Mesendoderm (in vitro differentiated cells): ENCODE results near the gene CXCL14.

Experiments used
- DNase-seq: peaks from one replicate; pipeline ENCODE4 v3.0.0; 2013
- H2AK5ac ChIP-seq: 2 replicates; pipeline ENCODE4 v1.6.1; 2013; ENCODE audit warnings: low read length, inconsistent platforms
- H2BK120ac ChIP-seq: 2 replicates; pipeline ENCODE4 v1.6.1; 2013; ENCODE audit warnings: low read depth, mild to moderate bottlenecking, low read length, moderate library complexity, mixed read lengths
- H2BK15ac ChIP-seq: replicated peaks from 2 replicates; pipeline ENCODE4 v1.6.1; 2013; ENCODE audit warnings: low read depth, mild to moderate bottlenecking, moderate library complexity
- H2BK5ac ChIP-seq: 2 replicates; pipeline ENCODE4 v1.6.1; 2013; ENCODE audit warnings: low read length, inconsistent platforms
- H3K18ac ChIP-seq: 2 replicates; pipeline ENCODE4 v1.6.1; 2013; ENCODE audit warnings: mild to moderate bottlenecking, low read length, mixed read lengths
- H3K23ac ChIP-seq: one replicate; pipeline ENCODE4 v1.6.1; 2013; ENCODE audit warnings: low read length
- H3K27ac ChIP-seq: 2 replicates; pipeline ENCODE4 v1.5.1; 2013; ENCODE audit warnings: low read depth, mild to moderate bottlenecking, inconsistent platforms, low read length, moderate library complexity
- H3K27me3 ChIP-seq: 2 replicates; pipeline ENCODE4 v1.6.1; 2013; ENCODE audit warnings: low read length, control low read depth, mild to moderate bottlenecking, inconsistent platforms; ENCODE audit not compliant: insufficient read depth, poor library complexity
- H3K36me3 ChIP-seq: 2 replicates; pipeline ENCODE4 v1.6.1; 2013; ENCODE audit warnings: low read length, inconsistent platforms; ENCODE audit not compliant: control insufficient read depth, insufficient read depth
- H3K4ac ChIP-seq: one replicate; pipeline ENCODE4 v1.6.1; 2013; ENCODE audit warnings: low read depth, mild to moderate bottlenecking, low read length, moderate library complexity
- H3K4me1 ChIP-seq: 2 replicates; pipeline ENCODE4 v1.6.1; 2013; ENCODE audit warnings: low read depth, low read length, inconsistent platforms; ENCODE audit not compliant: control insufficient read depth
- H3K4me2 ChIP-seq: 2 replicates; pipeline ENCODE4 v1.6.1; 2013; ENCODE audit warnings: low read length
- H3K4me3 ChIP-seq: 2 replicates; pipeline ENCODE4 v1.5.1; 2013; ENCODE audit warnings: mild to moderate bottlenecking, low read length
- H3K56ac ChIP-seq: one replicate; pipeline ENCODE4 v1.6.1; 2013; ENCODE audit warnings: low read length
- H3K79me1 ChIP-seq: 2 replicates; pipeline ENCODE4 v1.6.1; 2013; ENCODE audit warnings: low read length, inconsistent platforms
- H3K79me2 ChIP-seq: 2 replicates; pipeline ENCODE4 v1.6.1; 2013; ENCODE audit warnings: mild to moderate bottlenecking, low read length; ENCODE audit not compliant: control insufficient read depth, insufficient read depth
- H3K9ac ChIP-seq: 2 replicates; pipeline ENCODE4 v1.6.1; 2013; ENCODE audit warnings: low read length, inconsistent platforms
- H4K5ac ChIP-seq: one replicate; pipeline ENCODE4 v1.6.1; 2013; ENCODE audit warnings: low read length
- H4K8ac ChIP-seq: one replicate; pipeline ENCODE4 v1.6.1; 2013; ENCODE audit warnings: low read depth, mild to moderate bottlenecking, control low read depth, low read length, moderate library complexity
- WGBS: extraction: QIAGEN DNeasy Blood & Tissue Kit; methylation state at CpG from one replicate; pipeline ENCODE4 v1.1.7; 2013; ENCODE audit warnings: low lambda C conversion rate, missing lambda C conversion rate; ENCODE audit not compliant: insufficient coverage; ENCODE audit errors: extremely low coverage; 5-methylcytosine and 5-hydroxymethylcytosine counted together

Gene CXCL14

DNA sequence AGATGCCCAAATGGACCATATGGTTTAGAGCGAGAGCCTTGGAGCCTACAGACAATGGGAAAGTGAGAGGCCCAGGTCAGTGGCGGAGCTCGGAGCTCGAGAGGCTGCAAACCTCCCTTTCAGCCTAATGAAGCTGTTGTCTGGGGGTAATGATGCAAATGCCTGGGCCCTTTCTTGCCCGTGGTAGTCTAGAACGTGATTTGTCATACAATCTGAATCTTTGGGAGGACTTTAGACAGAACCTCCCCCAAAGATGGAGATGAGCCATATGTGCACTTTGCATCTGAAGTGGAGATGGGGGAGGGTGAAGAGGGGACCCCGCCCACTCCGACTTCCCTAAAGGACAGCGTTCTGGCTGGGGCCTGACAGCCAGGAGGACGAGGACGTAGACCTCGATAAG lies 32.7 kb downstream of the CXCL14 start:
- Histone ChIP-seq H3K79me2 (no peaks in the 10 kb centered on the region), H4K8ac (no peak overlapping the region), H3K56ac (no peak overlapping the region), H2BK15ac (no peak overlapping the region), H2BK5ac (no peak overlapping the region), H3K4me3 (no peak overlapping the region), H3K4me1 (no peaks in the 10 kb centered on the region), H2AK5ac (no peak overlapping the region), H3K23ac (no peak overlapping the region), H3K18ac (no peak overlapping the region), H3K4ac (no peak overlapping the region), H3K4me2 (no peak overlapping the region), H3K27me3 (peaks cover 81% of the 10 kb centered on the region), H2BK120ac (no peak overlapping the region), H3K36me3 (no peaks in the 10 kb centered on the region), H3K79me1 (no peaks in the 10 kb centered on the region), H3K9ac (no peak overlapping the region), H3K27ac (no peak overlapping the region), H4K5ac (no peak overlapping the region)
- DNase-seq: no peak
- WGBS: no CpG with 5 or more reads among the region's 12 CpGs

DNA sequence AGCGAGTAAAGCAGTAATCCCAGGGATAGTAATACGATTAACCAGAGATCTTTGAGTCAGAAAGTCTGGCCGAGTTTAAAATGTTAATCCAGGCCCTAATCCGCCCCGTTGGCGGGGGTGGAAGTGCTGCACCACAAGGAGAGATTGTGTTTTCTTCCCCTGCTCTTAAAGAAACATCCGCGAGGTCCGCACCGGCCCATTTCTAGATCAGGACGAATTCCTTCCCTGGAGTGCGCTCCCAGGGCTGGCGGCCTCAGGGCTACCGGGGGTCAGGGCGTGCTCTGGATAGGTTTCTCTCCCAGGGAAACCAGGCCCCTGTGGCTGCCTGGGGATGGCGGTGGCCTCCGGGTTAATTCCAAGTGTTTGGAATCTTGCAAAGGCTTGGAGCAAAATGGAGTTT lies 33.7 kb downstream of the CXCL14 start:
- no peak overlapping the region for H2BK120ac ChIP-seq
- no CpG with 5 or more reads among the region's 17 CpGs for WGBS
- peak; percentile 32 for DNase-seq
- no peaks in the 10 kb centered on the region for H3K79me1 ChIP-seq
- no peak overlapping the region for H3K56ac ChIP-seq
- no peak overlapping the region for H2BK15ac ChIP-seq
- no peak overlapping the region for H3K23ac ChIP-seq
- no peak overlapping the region for H3K9ac ChIP-seq
- H3K79me2 ChIP-seq: no peaks in the 10 kb centered on the region
- no peaks in the 10 kb centered on the region for H3K36me3 ChIP-seq
- H4K8ac ChIP-seq: no peak overlapping the region
- H3K18ac ChIP-seq: no peak overlapping the region
- no peak overlapping the region for H2AK5ac ChIP-seq
- H3K4me2 ChIP-seq: no peak overlapping the region
- no peak overlapping the region for H3K27ac ChIP-seq
- H3K4me3 ChIP-seq: no peak overlapping the region
- peaks cover 88% of the 10 kb centered on the region for H3K27me3 ChIP-seq
- no peak overlapping the region for H2BK5ac ChIP-seq
- H3K4ac ChIP-seq: no peak overlapping the region
- no peaks in the 10 kb centered on the region for H3K4me1 ChIP-seq
- no peak overlapping the region for H4K5ac ChIP-seq

DNA sequence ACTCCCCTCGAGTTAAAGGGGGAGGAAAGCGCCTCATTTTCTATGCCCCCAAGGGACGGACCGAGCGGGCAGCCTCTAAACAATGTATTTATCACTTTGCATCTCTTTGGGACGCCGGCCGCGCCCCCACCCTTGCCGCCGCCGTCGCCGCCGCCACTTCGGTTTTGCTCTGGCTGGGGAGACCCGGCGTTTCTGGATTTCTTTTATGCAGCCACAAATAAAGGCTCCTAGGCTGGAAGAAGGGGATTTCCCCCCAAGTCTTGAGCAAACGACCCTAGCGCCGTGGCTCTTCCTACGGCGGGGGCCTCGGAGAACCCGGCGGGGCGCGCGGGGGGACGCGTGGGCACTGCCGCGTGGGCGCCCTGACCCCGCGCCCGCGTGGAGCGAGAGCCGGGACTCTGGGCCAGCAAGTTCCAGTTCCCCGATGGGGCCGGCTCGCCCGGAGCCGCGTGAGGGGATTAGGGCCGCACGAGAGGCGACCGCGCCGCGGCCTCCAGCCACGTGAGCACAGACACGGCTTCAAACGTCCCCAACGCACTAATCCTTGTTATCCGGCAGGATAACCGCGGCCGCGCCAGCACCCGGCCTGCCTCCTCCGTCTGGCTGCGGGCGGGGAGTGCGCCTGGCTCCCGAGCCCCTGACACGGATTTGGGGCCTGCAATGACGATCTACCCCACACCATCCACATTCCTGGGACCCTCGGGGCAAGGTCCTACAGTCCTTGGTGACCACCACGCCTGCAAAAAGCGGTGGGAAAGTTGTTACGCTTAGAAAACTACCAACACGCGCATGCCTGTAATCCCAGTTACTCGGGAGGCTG lies 35.1 kb downstream of the CXCL14 start:
- Histone ChIP-seq H3K79me2 (no peaks in the 10 kb centered on the region), H2AK5ac (no peak overlapping the region), H3K4ac (no peak overlapping the region), H3K4me3 (no peak overlapping the region), H2BK5ac (no peak overlapping the region), H3K23ac (peak overlapping the region; percentile 45), H3K18ac (peak overlapping the region; percentile 8), H3K4me1 (no peaks in the 10 kb centered on the region), H3K36me3 (no peaks in the 10 kb centered on the region), H3K79me1 (no peaks in the 10 kb centered on the region), H3K9ac (no peak overlapping the region), H3K27ac (no peak overlapping the region), H3K4me2 (no peak overlapping the region), H3K27me3 (peaks cover 87% of the 10 kb centered on the region), H4K5ac (no peak overlapping the region), H4K8ac (no peak overlapping the region), H2BK120ac (no peak overlapping the region), H2BK15ac (no peak overlapping the region), H3K56ac (peak overlapping the region; percentile 34)
- no CpG with 5 or more reads among the region's 77 CpGs for WGBS
- peak; percentile 47 for DNase-seq

DNA sequence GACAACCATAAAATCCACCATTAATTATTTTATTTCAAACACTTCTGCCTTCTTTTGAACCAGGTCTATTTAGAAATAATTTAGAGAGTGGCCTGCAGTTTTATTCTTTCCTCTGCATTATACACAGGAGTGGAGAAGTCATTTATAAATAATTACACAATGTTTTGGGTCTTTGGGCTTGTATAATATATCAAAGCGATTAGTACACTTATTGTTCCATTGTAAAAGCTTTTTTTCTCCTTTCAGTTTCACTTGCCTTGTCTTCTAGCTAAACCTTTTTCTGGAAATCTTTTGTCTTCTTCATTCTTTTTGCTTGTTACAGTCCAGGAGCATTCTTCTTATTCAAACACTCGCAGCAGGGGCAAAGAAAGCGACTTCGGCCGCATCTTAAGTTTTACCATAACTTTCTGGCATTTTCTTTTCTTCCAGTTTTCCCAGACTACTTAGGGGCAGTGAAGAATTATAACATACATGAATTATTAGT lies 35.7 kb downstream of the CXCL14 start:
- Histone ChIP-seq H3K23ac (no peak overlapping the region), H4K5ac (no peak overlapping the region), H2AK5ac (no peak overlapping the region), H2BK15ac (no peak overlapping the region), H3K9ac (no peak overlapping the region), H3K79me1 (no peaks in the 10 kb centered on the region), H2BK5ac (no peak overlapping the region), H3K79me2 (no peaks in the 10 kb centered on the region), H3K27ac (no peak overlapping the region), H3K36me3 (no peaks in the 10 kb centered on the region), H4K8ac (no peak overlapping the region), H3K56ac (no peak overlapping the region), H2BK120ac (no peak overlapping the region), H3K4me3 (no peak overlapping the region), H3K4me2 (no peak overlapping the region), H3K27me3 (peaks cover 89% of the 10 kb centered on the region), H3K4me1 (no peaks in the 10 kb centered on the region), H3K18ac (no peak overlapping the region), H3K4ac (no peak overlapping the region)
- no peak for DNase-seq
- WGBS: no CpG with 5 or more reads among the region's 5 CpGs

DNA sequence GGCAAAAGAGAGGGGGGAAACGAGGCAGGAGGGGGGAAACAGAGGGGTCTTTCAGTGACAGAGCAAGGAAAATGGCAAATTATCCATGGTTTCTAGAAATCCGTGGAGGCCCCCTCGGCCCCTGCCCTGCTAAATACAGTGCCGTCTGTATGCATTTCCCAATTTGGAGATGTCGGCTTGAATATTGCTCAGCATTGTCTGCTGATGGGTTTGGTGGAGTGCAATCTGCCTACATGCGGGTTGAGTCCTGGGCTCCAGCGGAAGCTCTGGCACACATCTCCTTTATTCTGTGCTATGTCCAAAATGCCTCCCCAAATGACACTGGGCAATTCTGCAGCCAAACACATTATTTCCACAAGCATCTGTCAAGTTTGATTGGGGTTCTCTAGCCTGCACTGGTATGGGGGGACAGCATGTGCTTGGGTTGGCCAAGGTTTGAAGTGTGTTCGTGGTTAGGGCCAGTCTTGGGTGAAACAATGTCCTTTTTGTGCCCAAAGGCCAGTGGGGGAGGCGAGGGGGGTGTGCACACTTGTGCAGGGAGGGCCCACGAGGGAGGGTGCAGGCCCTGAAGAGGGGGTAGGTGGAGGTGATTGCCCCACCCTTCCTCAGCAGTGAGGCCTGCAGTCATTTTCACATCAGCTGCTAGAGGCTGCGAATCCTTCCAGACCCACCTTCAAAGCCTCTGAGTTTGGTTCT lies 36.8 kb downstream of the CXCL14 start:
- no peak overlapping the region for H3K27ac ChIP-seq
- peaks cover 91% of the 10 kb centered on the region for H3K27me3 ChIP-seq
- no peak overlapping the region for H2BK5ac ChIP-seq
- H3K79me1 ChIP-seq: no peaks in the 10 kb centered on the region
- H2BK120ac ChIP-seq: no peak overlapping the region
- H3K4me1 ChIP-seq: no peaks in the 10 kb centered on the region
- DNase-seq: no peak
- no peaks in the 10 kb centered on the region for H3K36me3 ChIP-seq
- H4K8ac ChIP-seq: no peak overlapping the region
- H3K4me3 ChIP-seq: no peak overlapping the region
- H3K23ac ChIP-seq: no peak overlapping the region
- H2BK15ac ChIP-seq: no peak overlapping the region
- WGBS: no CpG with 5 or more reads among the region's 11 CpGs
- H4K5ac ChIP-seq: no peak overlapping the region
- no peaks in the 10 kb centered on the region for H3K79me2 ChIP-seq
- no peak overlapping the region for H3K56ac ChIP-seq
- no peak overlapping the region for H3K9ac ChIP-seq
- no peak overlapping the region for H3K18ac ChIP-seq
- H3K4me2 ChIP-seq: no peak overlapping the region
- no peak overlapping the region for H3K4ac ChIP-seq
- H2AK5ac ChIP-seq: no peak overlapping the region
